ENCODE results near the gene CDC42BPB.

- TF ChIP-seq, protein P1, sequence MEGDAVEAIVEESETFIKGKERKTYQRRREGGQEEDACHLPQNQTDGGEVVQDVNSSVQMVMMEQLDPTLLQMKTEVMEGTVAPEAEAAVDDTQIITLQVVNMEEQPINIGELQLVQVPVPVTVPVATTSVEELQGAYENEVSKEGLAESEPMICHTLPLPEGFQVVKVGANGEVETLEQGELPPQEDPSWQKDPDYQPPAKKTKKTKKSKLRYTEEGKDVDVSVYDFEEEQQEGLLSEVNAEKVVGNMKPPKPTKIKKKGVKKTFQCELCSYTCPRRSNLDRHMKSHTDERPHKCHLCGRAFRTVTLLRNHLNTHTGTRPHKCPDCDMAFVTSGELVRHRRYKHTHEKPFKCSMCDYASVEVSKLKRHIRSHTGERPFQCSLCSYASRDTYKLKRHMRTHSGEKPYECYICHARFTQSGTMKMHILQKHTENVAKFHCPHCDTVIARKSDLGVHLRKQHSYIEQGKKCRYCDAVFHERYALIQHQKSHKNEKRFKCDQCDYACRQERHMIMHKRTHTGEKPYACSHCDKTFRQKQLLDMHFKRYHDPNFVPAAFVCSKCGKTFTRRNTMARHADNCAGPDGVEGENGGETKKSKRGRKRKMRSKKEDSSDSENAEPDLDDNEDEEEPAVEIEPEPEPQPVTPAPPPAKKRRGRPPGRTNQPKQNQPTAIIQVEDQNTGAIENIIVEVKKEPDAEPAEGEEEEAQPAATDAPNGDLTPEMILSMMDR (IDR thresholded peaks at IDR 0.05): no peak
- TF ChIP-seq POLR2A (IDR thresholded peaks at IDR 0.05) (no peak), POLR2AphosphoS5 (IDR thresholded peaks at IDR 0.05) (no peak)
Observed at GRCh38 chr14:102907980-102908730, 149.2 kb downstream of the CDC42BPB start.

Measured in breast epithelium (tissue), 3 donors.